Measurements from ENCODE around the gene CPSF3. TPM values are rescaled to one million over a fixed set of nuclear protein-coding genes. Genes with fewer than 3 reads are reported as not detected.

CPSF3 gene
- total RNA-seq, 1 donor from 2014 or later, result 44.6 TPM

GRCh38 chr2:9462886-9463697 is 39.6 kb downstream of the CPSF3 start:
- DNase-seq (ENCODE audit: extremely low read depth, low read depth, low spot score), result no peak

DNA sequence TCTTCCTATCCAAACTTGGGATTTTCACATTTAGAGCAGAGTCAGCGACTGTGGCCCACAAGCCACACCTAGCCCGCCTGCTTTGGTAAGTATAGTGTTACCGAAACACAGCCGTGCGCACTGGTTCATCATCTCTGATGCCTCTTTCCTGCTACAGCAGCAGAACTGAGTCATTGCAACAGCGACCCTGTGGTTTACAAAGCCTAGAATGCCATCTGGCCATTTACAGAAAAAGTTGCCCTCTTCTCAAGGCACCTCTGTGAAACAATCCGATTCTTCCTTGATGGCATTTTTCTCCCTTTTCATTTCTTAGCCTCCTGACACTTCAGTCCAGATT is 40.2 kb downstream of the CPSF3 start:
- no peak for DNase-seq (ENCODE audit: extremely low read depth, low read depth, low spot score)

- no peak for DNase-seq (ENCODE audit: extremely low read depth, low read depth, low spot score)
Observed at GRCh38 chr2:9465170-9465569, 41.7 kb downstream of the CPSF3 start.

GRCh38 chr2:9466147-9466683 is 42.8 kb downstream of the CPSF3 start:
- no peak for DNase-seq (ENCODE audit: extremely low read depth, low read depth, low spot score)

DNA sequence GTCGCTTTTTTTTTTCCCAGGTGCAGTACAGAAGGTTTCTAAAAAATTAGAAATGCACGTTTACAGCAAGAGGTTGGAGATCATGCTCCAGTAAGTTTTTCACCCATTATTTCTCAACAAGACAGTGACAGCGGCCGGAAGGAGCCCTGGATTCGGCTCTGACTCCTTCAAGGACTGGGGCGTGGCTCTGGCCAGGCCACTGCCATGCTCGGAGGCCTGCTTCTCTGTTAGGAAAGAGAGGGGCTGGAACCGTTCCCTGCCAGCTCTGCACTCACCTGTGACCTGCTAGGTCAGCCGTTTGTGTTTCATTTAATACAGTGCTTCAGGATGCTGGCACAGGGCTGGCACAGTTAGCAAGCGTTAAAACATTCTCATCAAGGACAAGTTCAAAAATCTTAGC is 44.2 kb downstream of the CPSF3 start:
- DNase-seq (ENCODE audit: extremely low read depth, low read depth, low spot score), result no peak

GRCh38 chr2:9471206-9471605 is 47.8 kb downstream of the CPSF3 start:
- DNase-seq (ENCODE audit: extremely low read depth, low read depth, low spot score), result no peak

- no peak for DNase-seq (ENCODE audit: extremely low read depth, low read depth, low spot score)
Observed at GRCh38 chr2:9472511-9472910, 49.1 kb downstream of the CPSF3 start.

- DNase-seq (ENCODE audit: extremely low read depth, low read depth, low spot score), result no peak
Observed at GRCh38 chr2:9473308-9473984, 50.0 kb downstream of the CPSF3 start.

DNA sequence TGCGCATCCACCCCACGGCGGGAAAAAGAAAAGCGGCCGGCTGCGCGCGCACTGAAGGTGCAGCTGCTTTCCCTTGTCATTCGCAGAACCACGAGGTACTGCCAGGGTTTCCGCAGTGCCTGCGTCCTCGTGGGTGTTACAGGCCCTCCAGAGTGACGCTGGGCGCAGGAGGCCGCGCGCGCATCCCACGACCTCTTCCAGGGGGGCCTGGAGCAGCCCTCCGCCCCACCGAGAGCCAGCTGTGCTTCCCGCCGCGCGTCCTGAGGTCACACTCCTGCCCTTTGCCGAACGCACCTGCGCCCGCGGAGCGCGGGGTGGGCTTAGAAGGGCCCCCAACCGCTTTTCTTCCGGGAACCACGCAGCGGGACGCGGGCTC is 50.5 kb downstream of the CPSF3 start:
- DNase-seq (ENCODE audit: extremely low read depth, low read depth, low spot score), result no peak

- DNase-seq (ENCODE audit: extremely low read depth, low read depth, low spot score), result no peak
Observed at GRCh38 chr2:9474361-9475057, 51.1 kb downstream of the CPSF3 start, which contains the start of gene IAH1. Gene IAH1, plus strand, starts transcription at chr2:9474551. Its CDS starts 16 bp downstream, at chr2:9474567.

GRCh38 chr2:9477914-9478313 is 54.5 kb downstream of the CPSF3 start:
- DNase-seq (ENCODE audit: extremely low read depth, low read depth, low spot score), result no peak

- no peak for DNase-seq (ENCODE audit: extremely low read depth, low read depth, low spot score)
Observed at GRCh38 chr2:9478526-9478925, 55.1 kb downstream of the CPSF3 start.

GRCh38 chr2:9480157-9480556 is 56.7 kb downstream of the CPSF3 start:
- DNase-seq (ENCODE audit: extremely low read depth, low read depth, low spot score), result no peak

DNA sequence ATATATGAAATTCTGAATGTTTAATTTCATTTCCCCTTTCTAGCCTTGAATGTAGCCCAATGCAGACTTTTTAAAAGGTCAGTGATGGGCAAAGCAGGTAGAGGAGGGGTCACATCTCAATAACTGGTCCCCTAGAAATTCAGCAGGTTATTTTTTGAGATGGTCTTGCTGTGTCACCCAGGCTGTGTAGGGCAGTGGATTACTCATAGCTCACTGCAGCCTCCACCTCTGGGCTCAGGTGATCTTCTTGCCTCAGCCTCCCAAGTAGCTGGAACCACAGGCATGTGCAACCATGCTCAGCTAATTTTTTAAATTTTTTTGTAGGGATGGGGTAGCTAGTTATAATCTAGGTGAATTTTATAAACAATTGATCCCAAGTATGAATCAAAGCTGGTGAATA is 59.7 kb downstream of the CPSF3 start:
- DNase-seq (ENCODE audit: extremely low read depth, low read depth, low spot score), result no peak

DNA sequence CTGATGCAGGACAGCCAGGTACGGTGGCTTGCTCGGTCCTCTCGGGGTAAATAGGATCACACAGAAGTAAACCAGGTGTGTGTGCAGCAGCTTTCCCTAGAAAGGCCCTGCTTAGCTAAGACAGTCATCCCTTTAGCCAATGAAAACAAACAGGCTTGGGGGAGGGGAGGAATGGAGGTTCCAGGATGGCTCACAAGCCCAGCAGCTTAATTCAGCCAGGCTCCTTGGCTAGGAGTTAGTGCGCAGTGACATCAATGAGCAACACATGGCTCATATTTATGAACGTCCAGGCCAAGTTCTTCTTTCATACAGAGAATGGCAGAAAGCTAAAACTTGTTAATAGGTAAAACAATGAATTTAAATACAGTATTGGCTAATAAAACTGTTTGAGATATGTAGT is 61.1 kb downstream of the CPSF3 start:
- no peak for DNase-seq (ENCODE audit: extremely low read depth, low read depth, low spot score)

- no peak for DNase-seq (ENCODE audit: extremely low read depth, low read depth, low spot score)
Observed at GRCh38 chr2:9488583-9489547, 65.4 kb downstream of the CPSF3 start.

DNA sequence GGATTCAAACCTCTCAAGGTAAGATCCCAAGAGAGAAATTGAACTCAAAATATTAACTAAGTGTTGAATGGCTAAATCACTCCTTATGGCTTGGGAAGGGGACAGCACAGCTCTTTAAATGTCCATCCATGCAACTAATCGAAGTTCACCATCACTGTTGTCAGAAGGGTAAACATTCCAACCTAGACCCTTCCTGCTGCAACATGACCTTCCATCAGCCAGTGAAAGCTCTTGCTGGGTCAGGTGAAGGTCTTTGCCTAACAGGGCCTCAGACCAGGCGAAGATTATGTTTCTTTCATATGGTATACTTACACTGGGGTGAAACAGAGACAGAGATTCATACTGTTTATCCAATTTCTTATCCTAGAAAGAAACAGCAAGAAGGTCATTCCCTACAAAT is 67.3 kb downstream of the CPSF3 start:
- no peak for DNase-seq (ENCODE audit: extremely low read depth, low read depth, low spot score)

DNA sequence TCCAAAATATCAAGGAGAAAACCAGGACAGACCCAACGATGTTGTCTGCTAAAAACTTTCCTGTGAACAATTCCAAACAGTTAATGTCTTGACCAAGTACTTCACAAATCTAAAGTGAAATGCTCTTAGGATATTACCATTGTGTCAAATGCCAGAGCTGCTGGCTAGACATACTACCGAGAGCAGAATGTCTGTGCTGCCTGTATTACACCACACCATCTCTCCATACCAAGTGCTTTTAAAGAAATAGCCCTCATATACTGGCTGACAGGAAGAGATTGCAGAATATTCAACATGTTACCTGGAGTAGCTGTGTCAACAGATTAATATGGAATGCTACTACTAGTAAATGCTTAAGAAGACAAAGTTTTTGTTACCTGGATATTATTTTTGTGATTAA is 69.5 kb downstream of the CPSF3 start:
- DNase-seq (ENCODE audit: extremely low read depth, low read depth, low spot score), result no peak

DNA sequence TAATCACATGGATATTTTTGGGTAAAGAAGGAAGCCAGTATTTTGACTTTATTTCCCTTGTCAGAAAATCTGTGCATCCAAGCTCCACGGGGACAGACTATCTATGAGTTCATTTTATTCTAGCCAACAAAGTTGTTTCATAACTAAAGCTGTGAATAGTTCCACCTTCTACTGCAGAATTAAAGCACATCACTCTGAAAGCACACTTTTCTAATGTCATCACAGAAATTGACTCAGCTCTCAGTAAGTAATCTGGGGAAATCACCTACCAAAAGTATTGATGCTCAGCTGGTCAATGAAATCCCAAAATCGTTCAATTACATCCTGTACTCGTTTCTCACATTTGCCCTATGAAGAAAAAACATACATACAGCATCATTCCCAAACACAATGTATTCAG is 70.0 kb downstream of the CPSF3 start:
- DNase-seq (ENCODE audit: extremely low read depth, low read depth, low spot score), result no peak

- DNase-seq (ENCODE audit: extremely low read depth, low read depth, low spot score), result no peak
Observed at GRCh38 chr2:9494081-9494480, 70.6 kb downstream of the CPSF3 start.

Measured in glomerular endothelial cell (primary cell).